Endothelial cell of umbilical vein (primary cell): ENCODE measurements around the gene HPX.

Experiments used
- EZH2 ChIP-seq: IDR thresholded peaks from 2 replicates; pipeline ENCODE4 v1.6.1; 2012; ENCODE audit warnings: borderline replicate concordance, low read depth, mild to moderate bottlenecking, moderate library complexity, low read length, inconsistent platforms; ENCODE audit not compliant: severe bottlenecking
- FOS ChIP-seq: IDR thresholded peaks from 2 replicates; pipeline ENCODE4 v1.6.1; 2011; ENCODE audit warnings: mild to moderate bottlenecking, low read length, moderate library complexity, borderline replicate concordance; ENCODE audit not compliant: insufficient read depth
- JUN ChIP-seq: IDR thresholded peaks from 2 replicates; pipeline ENCODE4 v1.6.1; 2011; ENCODE audit warnings: borderline replicate concordance, low read depth; ENCODE audit not compliant: insufficient read length, insufficient read depth
- MYC ChIP-seq: IDR thresholded peaks from one replicate; pipeline ENCODE4 v1.6.1; 2011; ENCODE audit warnings: mild to moderate bottlenecking, low read depth, low read length
- POLR2A ChIP-seq: IDR thresholded peaks from 2 replicates; pipeline ENCODE4 v1.6.1; 2012; ENCODE audit warnings: low read depth, mild to moderate bottlenecking, control low read depth, low read length
- POLR2AphosphoS5 ChIP-seq: IDR thresholded peaks from 2 replicates; pipeline ENCODE4 v1.6.1; 2012; ENCODE audit warnings: low read depth, mild to moderate bottlenecking, control low read depth, low read length, moderate library complexity; ENCODE audit not compliant: insufficient read depth
- TF ChIP-seq, protein P1 (sequence below), 2 donors: IDR thresholded peaks; 1 replicate in 1 of 2; 2 replicates in 1 of 2; pipeline ENCODE4 v1.5.1; 2011; ENCODE audit warnings: low read length in 2 of 2, mild to moderate bottlenecking in 2 of 2, moderate library complexity in 2 of 2, control low read depth in 1 of 2, inconsistent platforms in 1 of 2, low read depth in 1 of 2; ENCODE audit not compliant: insufficient read depth in 1 of 2; ENCODE audit errors: extremely low read depth in 1 of 2
- TF ChIP-seq, protein P2 (sequence below): IDR thresholded peaks from 2 replicates; pipeline ENCODE4 v1.6.1; 2011; ENCODE audit not compliant: insufficient read depth, insufficient read length

DNA sequence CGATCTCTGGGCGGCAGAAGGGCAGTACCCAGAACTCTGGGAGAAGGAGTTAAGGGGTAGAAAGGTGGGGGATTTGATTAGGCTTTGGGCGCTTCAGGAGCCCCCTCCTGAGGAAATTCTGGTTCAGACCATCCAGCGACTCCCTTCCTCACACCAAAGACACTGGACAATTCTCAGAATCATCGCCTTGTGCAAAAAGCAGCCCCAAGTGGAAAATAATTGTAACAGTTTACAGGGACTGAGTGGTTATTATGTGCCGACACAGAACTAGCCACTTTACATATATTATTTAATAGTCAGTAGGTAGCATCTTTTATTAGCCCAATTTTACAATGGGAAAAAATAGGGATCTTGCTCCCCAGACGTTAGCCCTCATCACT is 33.6 kb upstream of the HPX start:
- TF ChIP-seq, protein P1, sequence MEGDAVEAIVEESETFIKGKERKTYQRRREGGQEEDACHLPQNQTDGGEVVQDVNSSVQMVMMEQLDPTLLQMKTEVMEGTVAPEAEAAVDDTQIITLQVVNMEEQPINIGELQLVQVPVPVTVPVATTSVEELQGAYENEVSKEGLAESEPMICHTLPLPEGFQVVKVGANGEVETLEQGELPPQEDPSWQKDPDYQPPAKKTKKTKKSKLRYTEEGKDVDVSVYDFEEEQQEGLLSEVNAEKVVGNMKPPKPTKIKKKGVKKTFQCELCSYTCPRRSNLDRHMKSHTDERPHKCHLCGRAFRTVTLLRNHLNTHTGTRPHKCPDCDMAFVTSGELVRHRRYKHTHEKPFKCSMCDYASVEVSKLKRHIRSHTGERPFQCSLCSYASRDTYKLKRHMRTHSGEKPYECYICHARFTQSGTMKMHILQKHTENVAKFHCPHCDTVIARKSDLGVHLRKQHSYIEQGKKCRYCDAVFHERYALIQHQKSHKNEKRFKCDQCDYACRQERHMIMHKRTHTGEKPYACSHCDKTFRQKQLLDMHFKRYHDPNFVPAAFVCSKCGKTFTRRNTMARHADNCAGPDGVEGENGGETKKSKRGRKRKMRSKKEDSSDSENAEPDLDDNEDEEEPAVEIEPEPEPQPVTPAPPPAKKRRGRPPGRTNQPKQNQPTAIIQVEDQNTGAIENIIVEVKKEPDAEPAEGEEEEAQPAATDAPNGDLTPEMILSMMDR (IDR thresholded peaks at IDR 0.05; ENCODE audit: extremely low read depth in 1 of 2, insufficient read depth in 1 of 2, low read depth in 1 of 2, low read length in 2 of 2), result no peak
- TF ChIP-seq, protein P2, sequence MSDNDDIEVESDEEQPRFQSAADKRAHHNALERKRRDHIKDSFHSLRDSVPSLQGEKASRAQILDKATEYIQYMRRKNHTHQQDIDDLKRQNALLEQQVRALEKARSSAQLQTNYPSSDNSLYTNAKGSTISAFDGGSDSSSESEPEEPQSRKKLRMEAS, result no peak
- TF ChIP-seq POLR2A (no peak), EZH2 (no peak), POLR2AphosphoS5 (no peak), FOS (no peak), MYC (no peak), JUN (no peak)
